ENCODE data around the gene BCL10. TPM values are rescaled to one million over a fixed set of nuclear protein-coding genes. Genes with fewer than 3 reads are reported as not detected.

The BCL10 gene
- total and polyA plus RNA-seq, 2 of the 4 experiments (the other 2 are of a cell fraction): 15.3 to 30.5 TPM

DNA sequence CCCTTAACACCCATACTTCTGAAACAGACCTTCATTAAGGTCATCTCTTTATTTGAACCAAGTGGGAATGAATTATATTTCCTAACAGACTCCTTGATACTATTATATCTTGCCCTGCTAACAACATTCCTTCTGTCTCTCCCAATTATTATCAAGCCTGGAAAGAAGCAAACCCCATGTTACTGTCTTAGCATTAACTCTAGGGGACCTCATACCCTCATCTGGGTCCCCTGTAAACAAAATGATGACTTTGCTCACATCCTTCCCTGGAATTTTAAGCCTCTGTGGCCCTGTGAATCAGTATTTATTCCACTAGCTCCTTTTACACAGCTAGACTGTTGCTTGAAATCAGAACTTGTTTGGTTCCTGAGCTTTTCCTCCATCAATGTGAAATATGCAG is 38.3 kb upstream of the BCL10 start:
- ChIA-PET CTCF (interaction anchor here (0.6 to 1.0 kb wide), 4 partner anchors 58 to 461 kb away, joined by 3 read pairs; no protein-coding TSS in a partner anchor), POLR2A (ENCODE audit: unreplicated experiment) (no interaction called here)
- Histone ChIP-seq H2BK5ac (ENCODE audit: low read depth, low read length, poor library complexity, severe bottlenecking) (peak overlapping the region; percentile 98), H3K4me3 (ENCODE audit: insufficient read depth, low read depth, low read length) (no peak overlapping the region), H4K5ac (ENCODE audit: low read depth, low read length) (peak overlapping the region; percentile 94), H3K18ac (ENCODE audit: low read depth, low read length) (peak overlapping the region; percentile 53), H3K23ac (ENCODE audit: low read depth, low read length) (peak overlapping the region; percentile 94), H3K14ac (replicated peaks; ENCODE audit: low read depth, low read length) (peak overlapping the region; percentile 95), H2BK120ac (ENCODE audit: low read depth, low read length) (peak overlapping the region; percentile 99), H3K36me3 (ENCODE audit: control insufficient read depth, insufficient read depth, low read length) (no peaks in the 10 kb centered on the region; the same call in 1 of the 2 replicates), H3K9me3 (ENCODE audit: control insufficient read depth, insufficient read depth, low read length) (no peaks in the 10 kb centered on the region), H2BK20ac (ENCODE audit: low read depth, low read length) (peak overlapping the region; percentile 97), H2AK5ac (ENCODE audit: low read depth, low read length) (peak overlapping the region; percentile 99), H3K9ac (ENCODE audit: low read depth, low read length) (peak overlapping the region; percentile 38; the same call in 1 of the 2 replicates), H3K27me3 (ENCODE audit: control insufficient read depth, insufficient read depth, low read length) (no peaks in the 10 kb centered on the region), H4K91ac (ENCODE audit: insufficient read depth, low read depth, low read length) (peak overlapping the region; percentile 99), H4K20me1 (ENCODE audit: insufficient read depth, low read length) (no peaks in the 10 kb centered on the region), H3K4me1 (ENCODE audit: control insufficient read depth, insufficient read depth, low read length) (peaks cover 18% of the 10 kb centered on the region), H3K27ac (ENCODE audit: insufficient read depth, low read length) (peak overlapping the region; percentile 87), H2AFZ (replicated peaks; ENCODE audit: low read length, poor library complexity) (no peak overlapping the region), H3K56ac (ENCODE audit: extremely low read depth, insufficient read depth, low read length) (peak overlapping the region; percentile 94), H2BK15ac (ENCODE audit: low read depth, low read length) (peak overlapping the region; percentile 94; the same call in 2 of the 3 replicates), H3K79me1 (ENCODE audit: low read depth in 1 of 2, low read length in 2 of 2) (peaks cover 15 to 49% of the 10 kb centered on the region in 2 experiments; a peak in 3 of 4 replicates), H3K9me1 (ENCODE audit: insufficient read depth, low read length) (peaks cover 23% of the 10 kb centered on the region), H3K4me2 (ENCODE audit: low read depth, low read length) (peak overlapping the region; percentile 25; the same call in 1 of the 2 replicates), H3K4ac (ENCODE audit: low read depth, low read length) (peak overlapping the region; percentile 99), H2AK9ac (replicated peaks; ENCODE audit: low read depth, low read length, poor library complexity) (peak overlapping the region; percentile 53), H4K8ac (ENCODE audit: low read depth in 2 of 2, low read length in 2 of 2) (peak overlapping the region; percentile 83 to 90)
- intact Hi-C loops (cut with micrococcal nuclease): loop anchor here (1.0 to 2.0 kb wide), 4 partner anchors 15 to 298 kb away; no protein-coding TSS in a partner anchor
- TF ChIP-seq RAD21 (IDR thresholded peaks at IDR 0.05; ENCODE audit: low read length) (peak; percentile 11; the same call in 1 of the 2 replicates), RFX5 (IDR thresholded peaks at IDR 0.05; ENCODE audit: low read depth, low read length) (no peak)
- peak; percentile 62 for DNase-seq
- dilution Hi-C loops (cut with HindIII; ENCODE audit: low sequenced_read_pairs, unreplicated experiment): no loop called here
- in situ Hi-C loops (cut with MboI; ENCODE audit: low sequenced_read_pairs): loop anchor here (5.0 kb wide), 3 partner anchors 83 to 383 kb away; no protein-coding TSS in a partner anchor
- ATAC-seq (ENCODE audit: low read depth): peak; percentile 51
- no TSS peak for BruUV-seq (replicated peaks)

Data from IMR-90 (cell line).